Fibroblast of skin of right biceps (primary cell): ENCODE measurements around the gene NCKAP5.

Source experiments
- DNase-seq: peaks from one replicate; pipeline ENCODE4 v3.0.0-alpha.2; 2013

The NCKAP5 gene

DNA sequence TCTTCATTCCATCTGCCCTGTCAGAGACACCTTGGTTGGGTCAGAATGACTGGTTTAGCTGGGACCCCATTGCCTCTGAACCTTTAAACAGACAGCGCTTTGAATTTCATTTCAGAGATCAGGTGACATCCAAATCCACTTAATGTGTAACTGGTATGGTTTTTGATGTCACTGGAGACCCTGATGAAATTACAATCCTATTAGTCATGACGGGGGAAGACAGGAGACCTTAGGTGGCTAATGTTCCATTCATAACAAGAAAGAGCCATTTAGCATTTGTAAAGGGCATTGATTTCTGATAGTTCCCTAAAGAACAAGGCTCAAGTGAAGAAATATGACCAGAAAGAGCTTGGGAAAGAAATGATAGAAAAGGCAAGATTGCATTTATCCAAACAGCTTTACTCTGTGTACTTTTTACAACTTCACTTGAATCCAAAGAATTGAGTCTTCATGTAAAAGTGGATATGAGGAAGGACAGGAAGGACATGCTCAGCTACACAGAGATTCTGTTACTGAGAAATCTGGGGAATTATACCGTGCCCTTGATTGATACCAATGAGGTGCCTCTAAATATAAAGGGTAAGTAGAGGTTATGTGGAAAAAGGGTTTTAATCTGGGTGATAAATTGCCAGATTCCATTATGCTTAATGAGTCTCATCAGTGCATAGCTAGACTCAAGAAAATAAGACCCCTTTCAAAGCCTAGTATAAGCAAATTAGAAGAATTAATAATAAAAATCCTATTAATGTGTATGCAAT is 198.2 kb downstream of the NCKAP5 start:
- DNase-seq, result no peak

GRCh38 chr2:133365117-133365516 is 203.1 kb downstream of the NCKAP5 start:
- no peak for DNase-seq

- DNase-seq, result no peak
These were observed 203.6 kb downstream of the NCKAP5 start for GRCh38 chr2:133364636-133365035.

- DNase-seq, result no peak
These were observed 204.4 kb downstream of the NCKAP5 start for GRCh38 chr2:133363884-133364283.

DNA sequence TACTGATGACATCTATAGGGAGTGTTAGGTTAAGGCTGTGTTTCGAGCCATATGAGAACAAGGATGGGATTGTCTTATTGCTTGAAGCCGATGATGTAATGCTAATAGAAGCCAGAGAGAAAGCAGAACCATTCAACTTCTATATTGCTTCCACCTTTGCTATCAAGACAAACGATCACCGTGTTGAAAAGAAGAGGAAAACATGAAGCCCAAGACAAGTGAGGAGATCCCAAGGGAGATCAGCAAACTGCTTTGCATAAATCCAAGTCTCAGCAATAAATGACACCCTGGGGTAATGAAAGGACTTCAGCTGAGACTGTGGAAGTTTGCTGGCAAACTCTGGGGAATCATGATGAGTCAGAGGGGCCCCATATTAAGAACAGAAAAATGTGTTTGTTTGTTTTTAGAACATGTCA is 206.2 kb downstream of the NCKAP5 start:
- DNase-seq, result peak; percentile 72

DNA sequence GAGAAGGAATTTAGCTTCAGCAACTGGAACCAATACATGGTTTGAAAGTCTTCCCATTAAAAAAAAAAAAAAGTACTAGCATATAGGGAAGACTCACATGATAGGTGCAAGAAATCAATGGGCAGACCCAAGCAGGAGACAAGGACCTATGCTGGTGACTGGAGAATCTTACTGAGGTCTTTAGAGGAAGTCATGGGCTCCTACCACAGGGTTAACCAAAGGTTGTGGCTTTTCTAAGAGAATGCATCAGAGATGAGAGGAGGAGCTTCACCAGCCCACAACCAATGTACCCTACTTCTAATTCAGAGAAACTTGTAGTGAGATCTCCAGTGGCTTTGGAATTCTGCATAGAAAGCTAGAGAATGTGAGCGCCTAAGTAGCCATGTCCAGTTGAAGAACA is 207.4 kb downstream of the NCKAP5 start:
- no peak for DNase-seq

DNA sequence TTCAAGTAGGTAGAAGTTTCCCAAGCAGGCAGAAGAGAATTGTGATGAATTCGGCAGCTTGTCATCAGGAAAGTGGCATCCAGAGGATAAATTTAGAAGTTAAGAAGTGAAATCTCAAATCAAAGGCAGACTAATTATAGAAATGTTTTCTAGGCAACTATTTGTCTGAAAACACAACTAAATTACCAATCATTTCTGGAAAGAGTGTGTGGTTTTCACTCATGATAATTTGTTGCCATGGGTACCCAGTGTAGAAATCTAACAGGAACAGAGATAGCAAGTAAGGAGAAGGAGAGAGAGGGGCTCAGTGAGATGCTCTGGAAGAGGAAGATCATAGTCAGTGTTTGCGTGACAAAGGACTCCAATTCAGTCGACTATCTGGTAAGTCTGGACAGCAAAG is 208.1 kb downstream of the NCKAP5 start:
- no peak for DNase-seq

GRCh38 chr2:133352719-133353118 is 215.5 kb downstream of the NCKAP5 start:
- DNase-seq, result no peak

DNA sequence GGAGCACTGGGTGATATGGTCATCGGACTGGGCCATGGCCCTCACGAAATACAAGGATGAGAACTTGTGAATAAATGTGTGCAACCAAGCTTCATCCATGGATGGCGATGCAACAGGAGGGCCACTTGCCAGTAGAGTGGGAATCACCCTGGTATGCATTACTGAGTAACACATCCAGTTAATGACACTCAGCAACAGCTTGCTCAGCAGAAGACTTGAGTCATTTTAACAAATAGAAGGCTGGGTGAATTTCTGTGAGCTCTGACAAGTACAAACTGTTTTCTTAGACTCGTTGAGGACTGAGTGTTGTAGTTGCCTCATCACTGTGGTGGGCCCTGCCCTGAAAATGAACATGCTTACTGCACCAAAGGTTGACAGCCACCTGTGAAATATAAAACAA is 221.6 kb downstream of the NCKAP5 start:
- peak; percentile 83 for DNase-seq

DNA sequence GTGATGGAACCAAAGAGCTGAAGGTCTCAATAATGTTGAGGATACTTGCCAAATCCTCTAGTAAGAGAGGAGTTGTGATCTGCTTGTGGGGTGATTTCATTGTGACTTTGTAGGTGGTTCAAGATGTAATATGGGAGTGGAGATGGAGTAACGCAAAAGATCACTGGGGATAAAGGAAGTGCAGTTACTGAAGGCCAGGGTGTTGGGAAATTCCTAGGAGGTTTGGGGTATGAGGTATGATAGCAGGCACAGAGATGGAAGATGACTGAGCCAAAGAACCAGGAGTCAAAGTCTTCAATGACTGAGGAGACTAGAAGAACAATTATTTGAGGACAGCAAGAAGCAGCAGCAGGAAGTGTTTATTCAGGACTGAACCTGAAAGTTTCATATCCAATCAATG is 222.6 kb downstream of the NCKAP5 start:
- DNase-seq, result no peak

DNA sequence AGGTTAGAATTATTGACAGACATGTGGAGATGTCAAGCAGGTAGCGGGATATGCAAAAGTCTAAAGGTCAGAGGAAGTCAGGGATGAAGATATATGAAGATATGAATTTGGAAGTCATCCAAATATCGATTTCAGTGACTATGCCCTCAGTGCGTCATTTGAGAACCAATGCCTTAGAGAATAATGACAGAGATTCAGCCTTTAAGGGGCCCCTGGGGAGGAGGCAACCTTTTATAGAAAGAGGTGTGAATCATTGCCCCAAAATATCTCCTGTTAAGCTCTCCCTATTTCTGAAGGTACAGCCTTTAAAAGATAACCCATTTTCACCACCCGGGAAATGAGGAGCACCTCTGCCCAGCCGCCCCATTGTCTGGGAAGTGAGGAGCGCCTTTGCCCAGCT is 223.4 kb downstream of the NCKAP5 start:
- no peak for DNase-seq

DNA sequence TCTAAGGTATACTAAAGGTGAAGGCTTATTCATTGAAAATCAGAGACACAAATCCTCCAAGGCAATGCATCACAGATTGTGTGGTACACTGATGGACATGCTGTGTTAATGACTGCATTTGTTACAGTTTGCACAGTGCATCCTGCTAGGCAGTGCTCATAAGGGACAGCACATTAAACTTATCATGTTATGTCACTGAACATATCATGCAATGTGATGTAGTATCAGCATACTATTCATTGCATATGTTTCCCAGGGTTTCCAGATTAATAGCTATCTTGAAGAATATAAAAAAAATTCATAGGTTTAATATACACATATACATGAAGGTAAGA is 225.3 kb downstream of the NCKAP5 start:
- no peak for DNase-seq

DNA sequence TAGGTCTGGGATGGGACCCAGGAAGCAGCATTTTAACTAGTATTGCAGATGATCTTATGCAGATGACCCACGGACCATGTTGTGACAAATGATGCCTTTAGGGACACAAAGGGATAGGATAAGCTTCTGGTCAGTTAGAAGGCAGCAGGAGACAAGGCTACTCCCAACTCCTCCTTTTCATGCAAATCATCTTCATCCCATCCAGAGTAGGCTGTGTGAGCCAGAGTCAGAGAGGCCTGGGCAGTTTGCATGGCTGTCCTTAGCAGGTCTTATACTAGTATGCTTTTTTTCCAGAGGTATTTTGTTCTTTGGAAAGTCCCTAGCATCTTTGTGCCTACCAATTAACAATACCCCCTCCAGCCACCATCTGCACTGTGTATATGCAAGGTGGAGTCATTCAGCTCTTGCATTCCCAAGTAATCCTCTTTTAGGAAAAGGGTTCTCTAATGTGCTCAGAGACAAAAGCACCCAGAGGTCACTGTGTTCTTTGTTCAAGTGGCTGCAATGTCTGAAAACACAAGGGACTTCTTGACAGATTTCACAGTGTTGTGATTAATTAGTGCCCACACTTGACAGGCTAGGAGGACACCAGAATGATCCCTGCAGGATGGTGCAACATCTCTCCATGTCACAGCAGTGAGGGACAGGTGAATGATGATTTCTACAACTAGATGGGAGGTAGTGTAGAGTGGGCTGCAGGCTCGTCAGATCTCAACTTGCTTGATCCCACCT is 225.8 kb downstream of the NCKAP5 start:
- DNase-seq, result no peak

- no peak for DNase-seq
These were observed 226.7 kb downstream of the NCKAP5 start for GRCh38 chr2:133341575-133341974.

GRCh38 chr2:133338224-133338623 is 230.0 kb downstream of the NCKAP5 start:
- DNase-seq, result peak; percentile 42

GRCh38 chr2:133334923-133335322 is 233.3 kb downstream of the NCKAP5 start:
- no peak for DNase-seq

DNA sequence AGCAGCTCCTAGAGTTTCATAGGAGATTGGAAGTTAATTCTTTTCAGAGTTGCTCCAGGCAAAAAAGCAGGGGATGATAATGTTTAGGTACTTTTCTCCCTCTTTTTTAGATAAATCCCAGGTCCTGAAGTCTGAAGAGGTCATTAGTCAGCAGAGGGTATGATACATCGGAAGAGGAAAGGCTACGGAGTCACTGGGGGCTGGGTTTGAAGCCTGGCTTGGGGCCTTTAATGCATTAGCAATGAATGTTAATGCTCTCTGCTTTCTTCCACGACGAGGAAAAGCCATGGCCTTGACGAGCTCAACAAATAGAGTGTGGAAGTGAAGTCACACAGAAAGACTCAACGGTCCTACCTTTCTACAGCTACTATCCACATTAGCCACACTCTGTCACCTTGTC is 235.1 kb downstream of the NCKAP5 start:
- DNase-seq, result peak; percentile 25

DNA sequence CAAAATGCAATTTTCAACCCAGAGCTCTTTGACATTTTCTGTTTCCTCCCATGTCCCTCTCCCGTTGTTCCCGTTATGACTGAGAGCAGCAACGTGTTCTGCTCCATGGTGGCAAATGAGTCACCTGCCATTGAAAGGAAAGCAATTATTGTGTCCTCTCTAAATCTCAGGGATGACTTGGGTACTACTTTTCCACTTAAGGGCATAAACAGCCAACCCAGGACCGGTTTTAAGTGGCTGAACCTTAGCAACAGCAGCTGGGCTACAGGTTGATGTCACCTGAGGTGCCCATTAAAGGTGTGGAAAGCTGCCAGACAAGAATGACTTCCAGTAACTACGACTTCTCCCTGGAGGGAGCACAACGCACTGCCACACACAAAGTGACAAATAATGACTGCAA is 236.8 kb downstream of the NCKAP5 start:
- no peak for DNase-seq

GRCh38 chr2:133326652-133327397 is 241.4 kb downstream of the NCKAP5 start:
- DNase-seq, result peak; percentile 78

DNA sequence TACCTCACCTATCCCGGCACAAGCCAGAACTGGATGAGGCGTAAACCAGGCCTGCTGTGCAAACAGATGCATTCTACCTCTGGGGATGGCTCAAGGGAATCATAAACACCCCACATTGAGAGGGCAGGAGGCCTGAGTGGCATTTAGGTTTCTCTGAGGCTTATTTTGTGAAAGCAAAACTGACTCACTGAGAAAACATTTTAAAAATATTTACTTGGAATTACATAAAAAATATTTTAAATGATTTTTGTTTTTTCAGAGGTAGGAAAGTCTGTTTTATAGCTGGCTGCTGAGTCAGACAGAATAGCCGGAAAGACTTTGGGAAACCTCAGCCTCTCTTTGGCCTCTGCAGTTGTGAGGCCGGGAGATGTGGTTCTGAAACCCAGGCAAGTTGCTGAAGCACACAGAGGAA is 244.1 kb downstream of the NCKAP5 start:
- DNase-seq, result peak; percentile 85

- no peak for DNase-seq
These were observed 245.4 kb downstream of the NCKAP5 start for GRCh38 chr2:133322909-133323308.

DNA sequence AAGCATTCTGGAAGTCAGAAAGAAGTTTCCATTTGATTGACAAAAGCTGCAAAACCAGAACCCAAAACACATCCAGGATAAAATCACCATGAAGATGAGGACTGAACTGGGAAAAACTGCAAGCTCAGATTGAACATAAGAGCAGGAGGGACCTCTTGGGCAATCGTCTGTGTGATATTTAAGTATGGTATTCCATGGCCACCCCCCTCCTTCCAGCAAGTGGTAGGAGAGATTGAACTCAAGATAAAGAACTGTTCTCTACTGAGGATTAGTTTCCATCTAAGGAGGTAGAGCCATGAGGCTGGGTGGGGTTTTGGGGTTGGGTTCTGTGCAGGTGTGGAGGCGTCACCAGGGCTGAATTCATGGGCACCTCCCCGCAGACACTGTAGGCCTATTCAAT is 251.1 kb downstream of the NCKAP5 start:
- DNase-seq, result no peak

DNA sequence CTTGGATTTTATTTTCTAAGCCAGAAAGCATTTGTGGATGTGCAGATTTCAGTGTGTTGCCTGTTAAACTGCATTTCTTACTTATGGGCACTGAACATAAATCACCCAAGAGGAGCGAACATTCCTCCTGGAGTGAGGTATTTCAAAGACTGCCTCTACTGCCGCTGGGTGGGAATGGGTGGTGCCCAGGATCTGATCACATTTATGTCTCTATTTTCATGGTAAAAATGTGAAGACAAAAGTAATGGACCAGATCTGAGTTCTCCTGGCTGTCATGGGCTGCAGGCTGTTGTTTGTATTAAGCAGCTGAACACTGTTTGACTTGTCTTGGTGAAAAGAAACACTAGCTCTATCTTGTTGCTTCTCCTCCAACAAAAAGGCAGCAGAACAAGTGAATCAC is 251.7 kb downstream of the NCKAP5 start:
- no peak for DNase-seq

DNA sequence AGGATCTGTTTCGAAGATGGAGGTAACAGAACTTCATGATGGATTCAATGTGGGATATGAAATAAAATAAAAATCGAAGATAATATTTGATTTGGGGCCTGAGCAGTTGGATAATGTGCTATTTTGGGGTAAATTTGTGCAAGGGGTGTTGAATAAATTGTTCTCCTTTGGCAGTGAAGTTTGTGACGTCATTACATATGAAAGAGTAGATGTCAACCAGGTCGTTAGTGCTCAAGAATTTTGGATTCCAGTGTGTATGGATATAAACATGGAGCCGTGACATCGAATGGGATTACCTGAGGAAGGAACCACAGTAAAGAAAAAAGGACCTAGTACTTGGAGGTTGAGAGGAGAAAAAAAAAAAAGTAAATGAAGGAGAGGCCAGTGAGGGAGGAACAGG is 253.0 kb downstream of the NCKAP5 start:
- no peak for DNase-seq
